Nephron progenitor cell (in vitro differentiated cells): Measurements from ENCODE around the gene C9orf50.
A peak's percentile ranks its signal among the peaks of the same experiment; 100 is the strongest.
"Not testable (repeated sequence)": the region's sequence is repeated elsewhere in the genome, so short reads cannot be mapped to it uniquely, and the experiment has no call there.

Experiments used
- DNase-seq: peaks from one replicate; pipeline ENCODE4 v3.0.0; 2021
- H3K27ac Mint-ChIP-seq: 2 replicates; pipeline ENCODE4 v1.8.0; 2021; ENCODE audit warnings: mild to moderate bottlenecking, moderate library complexity, mixed read lengths
- H3K27me3 Mint-ChIP-seq: 2 replicates; pipeline ENCODE4 v1.8.0; 2021; ENCODE audit warnings: mild to moderate bottlenecking, low read depth, mixed read lengths; ENCODE audit not compliant: poor library complexity
- H3K36me3 Mint-ChIP-seq: 2 replicates; pipeline ENCODE4 v1.8.0; 2021; ENCODE audit warnings: low read depth, mixed read lengths
- H3K4me1 Mint-ChIP-seq: 2 replicates; pipeline ENCODE4 v1.8.0; 2021; ENCODE audit warnings: mixed read lengths
- H3K4me3 Mint-ChIP-seq: 2 replicates; pipeline ENCODE4 v1.8.0; 2021; ENCODE audit warnings: mild to moderate bottlenecking, moderate library complexity, mixed read lengths
- H3K9me3 Mint-ChIP-seq: 2 replicates; pipeline ENCODE4 v1.8.0; 2021; ENCODE audit warnings: mild to moderate bottlenecking, moderate library complexity, mixed read lengths
- CTCF ChIP-seq: fragments of 200-600 bp; sonication (generic); IDR thresholded peaks from 2 replicates; pipeline ENCODE4 v1.5.0; 2021; ENCODE audit warnings: antibody characterized with exemption

Gene C9orf50

DNA sequence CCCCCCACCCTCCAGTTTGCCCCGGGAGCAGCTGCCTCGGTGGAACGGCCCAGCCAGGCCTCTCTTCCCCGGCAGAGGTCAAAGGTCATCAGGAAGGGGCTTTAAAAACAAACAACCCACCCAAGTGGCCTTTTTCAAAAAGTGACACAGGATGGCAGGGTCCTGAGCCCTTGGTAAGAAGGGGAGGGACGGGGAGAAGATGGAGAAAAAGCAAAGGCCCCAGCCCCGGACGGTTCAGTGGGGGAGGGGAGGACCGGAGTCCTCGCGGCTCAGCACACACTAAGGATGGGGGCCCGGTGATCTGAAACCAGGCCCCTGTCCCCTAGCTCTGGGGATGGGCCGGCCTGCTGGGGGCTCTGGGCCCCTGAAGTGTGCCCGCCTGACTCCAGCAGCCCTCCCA, 45.7 kb upstream of the C9orf50 start:
- peak; percentile 49 for DNase-seq
- TF ChIP-seq CTCF: no peak
- Mint-ChIP-seq H3K4me3 (peak overlapping the region; percentile 79), H3K27me3 (peaks cover 33% of the 10 kb centered on the region), H3K36me3 (peaks cover 6% of the 10 kb centered on the region), H3K9me3 (no peaks in the 10 kb centered on the region), H3K27ac (no peak overlapping the region), H3K4me1 (peaks cover 44% of the 10 kb centered on the region)

GRCh38 chr9:129665814-129666520, 45.1 kb upstream of the C9orf50 start:
- peaks cover 38% of the 10 kb centered on the region for H3K27me3 Mint-ChIP-seq
- no peak overlapping the region for H3K27ac Mint-ChIP-seq
- DNase-seq: no peak
- no peak for TF ChIP-seq CTCF
- peaks cover 6% of the 10 kb centered on the region for H3K36me3 Mint-ChIP-seq
- H3K9me3 Mint-ChIP-seq: peaks cover 5% of the 10 kb centered on the region
- peak overlapping the region; percentile 79 for H3K4me3 Mint-ChIP-seq
- peaks cover 39% of the 10 kb centered on the region for H3K4me1 Mint-ChIP-seq

DNA sequence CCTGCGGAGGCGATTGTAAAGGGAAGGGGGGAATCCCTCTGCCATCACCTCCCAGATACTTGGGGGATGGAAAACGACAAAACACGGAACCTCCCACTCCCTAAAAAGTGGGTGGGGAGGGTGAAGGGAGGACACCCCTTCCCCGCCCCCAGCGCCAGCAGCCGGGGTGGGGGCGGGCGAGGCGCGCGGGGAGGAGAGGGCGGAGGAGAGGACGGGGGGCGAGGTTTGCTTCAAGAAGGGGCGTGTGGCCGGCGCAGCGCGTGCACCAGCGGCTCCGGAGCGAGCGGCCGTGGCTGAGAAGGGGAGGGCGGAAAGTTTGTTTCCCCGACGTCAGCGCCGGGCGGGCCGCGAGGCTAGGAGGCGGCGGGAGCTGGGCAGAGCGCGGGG, 44.5 kb upstream of the C9orf50 start, which contains the start of gene PRRX2:
Gene PRRX2 (plus strand): TSS at position 259 of the 387 bp plus-strand sequence. CDS start 221 bp downstream, outside the sequence.
- H3K4me3 Mint-ChIP-seq: peak within 1 kb of the TSS; percentile 84
- H3K27me3 Mint-ChIP-seq: peaks cover 39% of the 10 kb centered on the region
- H3K27ac Mint-ChIP-seq: no peak within 1 kb of the TSS
- TF ChIP-seq CTCF: no peak
- peak; percentile 76 for DNase-seq
- peaks cover 8% of the 10 kb centered on the region for H3K9me3 Mint-ChIP-seq
- H3K36me3 Mint-ChIP-seq: peaks cover 6% of the 10 kb centered on the region
- peaks cover 33% of the 10 kb centered on the region for H3K4me1 Mint-ChIP-seq

DNA sequence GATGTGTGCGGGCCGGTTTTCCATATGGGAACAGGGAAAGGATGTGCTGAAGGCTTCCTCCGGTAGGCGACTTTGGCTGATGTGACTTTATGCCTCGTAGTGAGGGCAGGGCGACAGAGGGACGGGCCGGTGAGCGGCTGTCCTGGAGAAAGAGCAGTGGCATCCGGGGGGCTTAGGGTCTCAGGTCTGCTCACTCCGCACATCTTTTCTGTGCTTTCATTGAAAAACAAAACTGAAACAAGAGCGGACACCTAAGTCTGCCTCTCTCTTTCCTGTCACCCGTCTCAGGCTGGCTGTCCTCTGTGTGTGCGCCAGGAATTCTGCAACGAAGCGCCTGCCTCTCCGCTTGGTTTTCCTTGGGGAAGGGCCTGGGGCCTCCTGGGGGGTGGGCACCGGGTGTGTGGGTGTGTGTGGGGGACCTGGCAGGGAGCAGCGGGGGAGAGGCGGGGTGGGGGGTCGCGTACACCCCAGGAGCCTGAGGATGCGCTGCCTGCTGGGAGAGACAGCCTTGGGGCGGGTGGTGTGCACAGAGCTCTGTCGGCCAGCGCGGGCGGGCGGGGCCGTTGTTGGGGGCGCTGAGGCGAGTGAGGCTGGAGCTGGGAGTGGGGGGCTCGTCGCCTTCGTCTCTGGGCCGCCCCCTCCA, 44.0 kb upstream of the C9orf50 start:
- Mint-ChIP-seq H3K9me3 (peaks cover 8% of the 10 kb centered on the region), H3K4me3 (peak overlapping the region; percentile 84), H3K27me3 (peaks cover 44% of the 10 kb centered on the region), H3K27ac (no peak overlapping the region), H3K4me1 (peaks cover 29% of the 10 kb centered on the region), H3K36me3 (peaks cover 3% of the 10 kb centered on the region)
- DNase-seq: peak; percentile 67
- TF ChIP-seq CTCF: no peak

DNA sequence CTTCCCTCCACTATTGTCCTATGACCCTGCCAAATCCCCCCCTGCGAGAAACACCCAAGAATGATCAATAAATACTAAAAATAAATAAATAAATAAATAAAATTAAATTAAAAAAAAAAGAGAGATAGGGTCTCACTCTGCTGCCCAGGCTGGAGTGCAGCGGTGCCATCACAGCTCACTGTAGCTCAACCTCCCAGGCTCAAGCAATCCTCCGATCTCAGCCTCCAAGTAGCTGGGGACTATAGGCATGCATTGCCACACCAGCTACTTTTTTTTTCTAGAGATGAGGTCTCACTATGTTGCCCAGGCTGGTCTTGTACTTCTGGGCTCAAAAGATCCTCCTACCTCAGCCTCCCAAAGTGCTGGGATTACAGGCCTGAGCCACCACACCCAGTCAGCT, 41.3 kb upstream of the C9orf50 start:
- H3K36me3 Mint-ChIP-seq, H3K27ac Mint-ChIP-seq, H3K4me3 Mint-ChIP-seq, DNase-seq: not testable (repeated sequence)
- Mint-ChIP-seq H3K9me3 (peaks cover 12% of the 10 kb centered on the region), H3K27me3 (peaks cover 43% of the 10 kb centered on the region), H3K4me1 (peaks cover 12% of the 10 kb centered on the region)

GRCh38 chr9:129661029-129661428, 40.1 kb upstream of the C9orf50 start:
- H3K4me3 Mint-ChIP-seq: no peak overlapping the region
- DNase-seq: no peak
- no peak for TF ChIP-seq CTCF
- H3K27ac Mint-ChIP-seq: no peak overlapping the region
- peaks cover 16% of the 10 kb centered on the region for H3K4me1 Mint-ChIP-seq
- H3K27me3 Mint-ChIP-seq: peaks cover 50% of the 10 kb centered on the region
- H3K36me3 Mint-ChIP-seq: no peaks in the 10 kb centered on the region
- peaks cover 12% of the 10 kb centered on the region for H3K9me3 Mint-ChIP-seq
